ENCODE data around the gene PCIF1.

DNA sequence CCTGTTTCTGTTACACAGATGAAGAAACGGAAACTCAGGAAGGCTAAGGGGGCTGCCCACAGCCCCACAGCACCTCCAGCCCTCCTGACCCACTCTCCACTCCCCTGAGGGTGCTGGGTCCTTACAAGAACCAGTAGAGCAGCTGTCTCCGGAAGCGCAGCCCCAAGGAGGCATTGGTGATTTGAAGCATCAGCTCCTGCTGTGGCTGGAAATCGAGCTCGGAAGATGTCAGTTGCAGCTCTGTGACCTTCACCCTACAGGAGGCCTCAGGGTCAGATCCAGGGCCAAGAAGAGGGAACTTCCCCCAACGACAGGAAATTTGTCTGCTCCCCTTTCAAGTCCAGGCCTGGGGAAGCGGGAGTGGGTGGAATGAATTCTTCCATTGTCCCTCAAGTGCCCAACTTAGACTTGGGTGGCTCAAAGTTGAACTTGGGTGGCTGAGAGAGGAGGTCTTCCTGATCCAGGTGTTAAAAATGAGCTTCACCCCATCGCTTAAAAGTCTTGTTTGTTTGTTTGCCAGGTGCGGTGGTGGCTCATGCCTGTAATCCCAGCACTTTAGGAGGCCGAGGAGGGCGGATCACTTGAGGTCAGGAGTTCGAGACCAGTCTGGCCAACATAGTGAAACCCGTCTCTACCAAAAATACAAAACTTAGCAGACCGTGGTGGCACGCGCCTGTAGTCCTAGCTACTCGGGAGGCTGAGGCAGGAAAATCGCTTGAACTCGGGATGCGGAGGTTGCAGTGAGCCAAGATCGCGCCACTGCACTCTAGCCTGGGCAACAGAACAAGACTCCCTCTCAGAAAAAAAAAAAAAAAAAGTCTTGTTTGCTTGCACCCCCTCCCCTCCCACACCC lies 24.4 kb upstream of the PCIF1 start:
- no peak for TF ChIP-seq TAF1 (conservative IDR thresholded peaks at IDR 0.05)
- no peak for TF ChIP-seq CTCF (IDR thresholded peaks at IDR 0.05; ENCODE audit: low read depth, low read length, missing input control)
- no peak for TF ChIP-seq RAD21 (IDR thresholded peaks at IDR 0.05)
- no peak for TF ChIP-seq FOXA1 (IDR thresholded peaks at IDR 0.05)
- TF ChIP-seq, protein P1, sequence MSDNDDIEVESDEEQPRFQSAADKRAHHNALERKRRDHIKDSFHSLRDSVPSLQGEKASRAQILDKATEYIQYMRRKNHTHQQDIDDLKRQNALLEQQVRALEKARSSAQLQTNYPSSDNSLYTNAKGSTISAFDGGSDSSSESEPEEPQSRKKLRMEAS (IDR thresholded peaks at IDR 0.05), result no peak
- no peak for TF ChIP-seq REST (IDR thresholded peaks at IDR 0.05)
- TF ChIP-seq RXRA (IDR thresholded peaks at IDR 0.05), result no peak
- no peak for TF ChIP-seq ZBTB33 (IDR thresholded peaks at IDR 0.05)
- no peak for TF ChIP-seq JUND (IDR thresholded peaks at IDR 0.05)
- no peak for TF ChIP-seq ATF3 (IDR thresholded peaks at IDR 0.05)
- TF ChIP-seq SP1 (IDR thresholded peaks at IDR 0.05), result no peak
- TF ChIP-seq GABPA (IDR thresholded peaks at IDR 0.05 in 1 of 2, conservative IDR thresholded peaks at IDR 0.05 in 1 of 2), result no peak
- TF ChIP-seq HNF4G (IDR thresholded peaks at IDR 0.05), result no peak
- no peak for TF ChIP-seq EGR1 (IDR thresholded peaks at IDR 0.05; ENCODE audit: low read depth in 2 of 2)
